ENCODE results near the gene PDGFC.

PDGFC gene

DNA sequence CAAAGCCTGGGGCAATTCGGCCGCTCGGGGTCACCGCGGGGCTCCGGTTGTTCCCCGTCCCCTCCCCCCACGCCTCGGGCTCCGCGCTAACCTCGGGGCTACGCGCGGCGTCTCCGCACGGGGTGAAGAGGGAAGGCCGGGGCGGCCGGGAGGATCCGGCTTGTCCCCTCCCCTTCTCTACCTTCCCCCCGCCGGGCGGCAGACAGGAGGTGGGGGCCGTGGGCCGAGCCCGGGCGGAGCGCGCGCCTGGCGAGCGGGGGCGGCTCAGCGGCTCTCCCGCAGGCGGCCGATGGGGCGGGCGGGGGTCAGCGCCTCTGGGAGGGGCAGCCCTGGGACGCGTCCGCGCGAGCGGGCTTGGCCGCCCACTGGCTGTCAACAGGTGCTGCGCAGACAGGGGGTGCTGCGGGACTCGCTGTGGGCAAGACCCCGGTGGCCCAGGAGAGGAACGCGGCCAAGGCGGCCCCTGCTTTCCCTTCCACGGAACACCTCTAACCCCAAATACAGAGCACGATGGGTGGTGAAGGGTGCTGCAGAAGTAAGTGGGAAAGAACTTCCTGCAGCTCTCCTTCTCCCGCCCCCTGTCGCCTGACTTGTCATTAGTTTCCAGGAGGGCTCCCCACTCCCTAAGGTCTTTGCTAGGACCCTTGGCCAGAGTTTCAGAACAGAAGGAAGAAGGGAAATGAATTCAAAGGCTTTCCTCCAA is at the start of gene PDGFC:
Gene PDGFC (minus strand): TSS at position 124 of the 703 bp plus-strand sequence. CDS start 896 bp downstream, outside the sequence.
- peak within 1 kb of the TSS; percentile 63 for H3K4me3 Mint-ChIP-seq
- H3K36me3 Mint-ChIP-seq (ENCODE audit: low read depth) = no peaks in the 10 kb centered on the region
- peaks cover 71% of the 10 kb centered on the region for H3K27me3 Mint-ChIP-seq
- H3K9me3 Mint-ChIP-seq = peaks cover 10% of the 10 kb centered on the region
- no peak within 1 kb of the TSS for H3K27ac Mint-ChIP-seq
- peaks cover 12% of the 10 kb centered on the region for H3K4me1 Mint-ChIP-seq (ENCODE audit: low read depth)

- Mint-ChIP-seq H3K27ac (no peak overlapping the region), H3K36me3 (ENCODE audit: low read depth) (no peaks in the 10 kb centered on the region), H3K4me1 (ENCODE audit: low read depth) (no peaks in the 10 kb centered on the region), H3K27me3 (no peaks in the 10 kb centered on the region), H3K4me3 (no peak overlapping the region), H3K9me3 (no peaks in the 10 kb centered on the region)
Measured at GRCh38 chr4:157020882-157021281, 49.3 kb upstream of the PDGFC start.

DNA sequence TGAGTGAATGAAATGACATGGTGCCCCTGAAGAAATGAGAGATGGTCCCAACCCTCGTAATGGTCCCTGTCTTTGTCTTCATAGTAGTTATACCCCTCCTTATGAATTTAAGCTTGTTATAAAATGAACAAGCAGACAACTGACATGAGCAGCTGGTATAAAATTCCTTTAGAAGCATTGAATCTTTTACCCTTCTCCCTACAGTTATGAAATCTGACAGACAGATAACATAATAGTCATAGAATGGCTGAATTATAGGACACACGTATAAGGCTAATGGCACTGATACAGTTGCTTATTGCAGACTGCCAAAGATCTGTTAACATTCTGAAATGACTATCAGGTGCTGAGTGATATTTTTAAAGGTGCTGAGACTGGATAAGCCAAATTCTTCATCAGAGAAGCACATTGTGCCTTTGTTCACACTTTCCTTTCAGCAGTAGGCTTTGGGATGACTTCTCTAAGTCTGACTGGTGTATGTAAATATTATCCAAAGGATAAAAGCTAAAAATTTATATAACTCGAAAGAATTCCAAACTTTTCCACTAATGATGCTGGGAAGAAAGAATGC is 47.4 kb upstream of the PDGFC start:
- H3K36me3 Mint-ChIP-seq (ENCODE audit: low read depth) = no peaks in the 10 kb centered on the region

GRCh38 chr4:157014621-157015591 is 43.3 kb upstream of the PDGFC start:
- H3K9me3 Mint-ChIP-seq = no peaks in the 10 kb centered on the region
- no peak overlapping the region for H3K4me3 Mint-ChIP-seq
- no peak overlapping the region for H3K27ac Mint-ChIP-seq
- H3K27me3 Mint-ChIP-seq = no peaks in the 10 kb centered on the region
- no peaks in the 10 kb centered on the region for H3K36me3 Mint-ChIP-seq (ENCODE audit: low read depth)
- H3K4me1 Mint-ChIP-seq (ENCODE audit: low read depth) = no peaks in the 10 kb centered on the region

More for the DNA sequence above, 47.4 kb upstream of the PDGFC start:
- H3K4me3 Mint-ChIP-seq = no peak overlapping the region
- H3K27ac Mint-ChIP-seq = no peak overlapping the region
- H3K27me3 Mint-ChIP-seq = no peaks in the 10 kb centered on the region
- H3K4me1 Mint-ChIP-seq (ENCODE audit: low read depth) = no peaks in the 10 kb centered on the region
- no peaks in the 10 kb centered on the region for H3K9me3 Mint-ChIP-seq

GRCh38 chr4:157013656-157014055 is 42.1 kb upstream of the PDGFC start:
- Mint-ChIP-seq H3K27ac (no peak overlapping the region), H3K4me3 (no peak overlapping the region), H3K9me3 (no peaks in the 10 kb centered on the region), H3K36me3 (ENCODE audit: low read depth) (no peaks in the 10 kb centered on the region), H3K4me1 (ENCODE audit: low read depth) (no peaks in the 10 kb centered on the region), H3K27me3 (no peaks in the 10 kb centered on the region)

DNA sequence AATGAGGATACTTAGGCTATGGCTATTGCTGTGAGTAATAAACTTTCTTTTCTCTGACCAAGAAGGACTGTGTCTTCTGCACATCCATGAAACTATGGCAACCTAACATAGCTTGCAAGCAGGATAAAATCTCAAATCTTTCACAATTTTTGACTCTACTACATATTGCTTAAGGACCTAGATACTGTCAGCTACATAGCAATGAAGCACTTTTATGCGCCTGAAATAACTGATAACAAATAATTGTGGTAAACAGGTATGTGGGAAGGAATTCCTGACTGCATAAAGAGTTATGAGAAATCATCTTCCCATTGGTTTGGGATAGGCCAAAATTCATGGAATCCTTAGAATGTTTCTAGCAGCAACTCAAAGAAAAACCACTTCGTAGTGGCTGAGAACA is 41.2 kb upstream of the PDGFC start:
- Mint-ChIP-seq H3K4me1 (ENCODE audit: low read depth) (no peaks in the 10 kb centered on the region), H3K9me3 (peaks cover 3% of the 10 kb centered on the region), H3K36me3 (ENCODE audit: low read depth) (no peaks in the 10 kb centered on the region), H3K27ac (no peak overlapping the region), H3K4me3 (no peak overlapping the region), H3K27me3 (no peaks in the 10 kb centered on the region)

DNA sequence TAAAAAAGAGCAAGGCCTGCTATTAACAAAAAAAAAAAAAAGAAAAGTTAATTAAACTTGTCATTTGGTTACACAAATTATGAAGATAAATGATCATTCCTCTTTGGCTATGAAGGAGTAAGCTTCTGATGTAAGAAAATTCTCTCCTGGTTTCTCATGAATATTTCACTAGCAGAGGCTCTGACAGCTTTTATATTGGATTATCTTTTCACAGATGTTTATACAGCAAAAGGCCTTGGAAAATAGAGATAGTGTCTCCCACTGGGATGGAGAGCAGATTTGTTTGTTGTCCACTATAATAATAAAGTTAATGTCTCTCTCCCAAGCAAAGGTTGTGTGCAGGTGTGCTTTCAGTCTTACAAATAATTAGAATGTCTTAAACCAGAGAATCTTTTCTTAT is 40.7 kb upstream of the PDGFC start:
- Mint-ChIP-seq H3K27me3 (no peaks in the 10 kb centered on the region), H3K4me3 (no peak overlapping the region), H3K9me3 (peaks cover 5% of the 10 kb centered on the region)

DNA sequence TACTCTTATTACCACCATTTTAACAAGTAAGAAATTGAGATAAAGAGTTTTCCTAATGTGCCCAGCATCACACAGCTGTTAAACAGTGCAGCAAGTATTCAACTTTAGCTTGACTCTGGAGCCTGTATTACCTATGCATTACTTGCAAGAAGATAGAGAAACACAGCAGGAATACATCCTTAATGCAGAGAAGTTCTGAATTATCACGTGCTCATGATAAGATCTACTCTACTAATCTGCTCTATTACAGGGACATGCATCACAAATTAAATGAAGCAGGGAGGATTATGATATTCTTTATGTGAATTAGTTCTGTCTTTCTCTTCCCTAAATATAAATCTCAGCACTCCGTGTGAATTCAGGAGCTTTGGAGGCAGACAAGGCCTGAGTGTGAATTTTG is 39.0 kb upstream of the PDGFC start:
- Mint-ChIP-seq H3K27me3 (no peaks in the 10 kb centered on the region), H3K4me3 (no peak overlapping the region), H3K36me3 (ENCODE audit: low read depth) (no peaks in the 10 kb centered on the region), H3K9me3 (peaks cover 5% of the 10 kb centered on the region), H3K27ac (no peak overlapping the region), H3K4me1 (ENCODE audit: low read depth) (no peaks in the 10 kb centered on the region)

More for the DNA sequence above, 40.7 kb upstream of the PDGFC start:
- no peaks in the 10 kb centered on the region for H3K4me1 Mint-ChIP-seq (ENCODE audit: low read depth)
- H3K27ac Mint-ChIP-seq = no peak overlapping the region
- H3K36me3 Mint-ChIP-seq (ENCODE audit: low read depth) = no peaks in the 10 kb centered on the region

DNA sequence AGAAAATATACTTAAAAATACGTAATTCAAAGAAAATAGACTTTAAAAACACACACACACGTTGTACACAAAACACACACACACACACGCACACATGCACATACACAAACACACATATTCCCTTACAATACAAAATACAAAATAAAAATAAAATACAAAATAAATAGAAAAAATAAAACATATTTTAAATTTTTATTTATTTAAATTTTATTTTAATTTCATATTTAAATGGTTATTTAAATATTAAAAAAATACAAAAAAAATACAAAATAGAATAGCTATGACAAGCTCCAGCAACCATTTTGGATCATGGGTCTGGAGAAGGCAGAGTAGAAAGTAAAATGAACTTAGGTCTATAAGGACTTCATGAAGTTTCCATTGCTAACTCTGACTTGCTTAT is 34.2 kb upstream of the PDGFC start:
- H3K4me1 Mint-ChIP-seq (ENCODE audit: low read depth) = no peaks in the 10 kb centered on the region
- H3K36me3 Mint-ChIP-seq (ENCODE audit: low read depth) = no peaks in the 10 kb centered on the region
- H3K27me3 Mint-ChIP-seq = no peaks in the 10 kb centered on the region
- no peak overlapping the region for H3K4me3 Mint-ChIP-seq
- peaks cover 5% of the 10 kb centered on the region for H3K9me3 Mint-ChIP-seq
- H3K27ac Mint-ChIP-seq = no peak overlapping the region

DNA sequence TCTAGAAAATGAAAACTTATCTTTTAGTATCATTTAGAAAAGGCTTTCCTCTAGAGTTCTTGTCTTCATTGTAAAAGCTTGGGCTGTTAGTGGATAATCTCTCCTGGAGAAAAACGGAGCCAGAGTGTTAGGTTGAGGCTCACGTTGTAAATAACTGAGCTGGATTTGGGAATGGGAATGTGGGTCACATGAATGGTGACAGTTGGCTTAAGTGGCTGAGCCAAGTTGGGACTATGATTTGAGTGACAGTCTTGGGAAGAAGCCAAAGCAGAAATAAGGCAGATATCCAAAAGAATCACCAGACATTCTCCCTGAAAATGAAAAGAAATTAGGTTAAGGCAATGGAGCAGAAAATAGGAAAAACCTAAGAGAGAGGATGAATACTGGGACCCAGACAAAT is 33.6 kb upstream of the PDGFC start:
- Mint-ChIP-seq H3K9me3 (peaks cover 5% of the 10 kb centered on the region), H3K36me3 (ENCODE audit: low read depth) (no peaks in the 10 kb centered on the region), H3K4me1 (ENCODE audit: low read depth) (no peaks in the 10 kb centered on the region), H3K4me3 (no peak overlapping the region), H3K27me3 (no peaks in the 10 kb centered on the region), H3K27ac (no peak overlapping the region)

DNA sequence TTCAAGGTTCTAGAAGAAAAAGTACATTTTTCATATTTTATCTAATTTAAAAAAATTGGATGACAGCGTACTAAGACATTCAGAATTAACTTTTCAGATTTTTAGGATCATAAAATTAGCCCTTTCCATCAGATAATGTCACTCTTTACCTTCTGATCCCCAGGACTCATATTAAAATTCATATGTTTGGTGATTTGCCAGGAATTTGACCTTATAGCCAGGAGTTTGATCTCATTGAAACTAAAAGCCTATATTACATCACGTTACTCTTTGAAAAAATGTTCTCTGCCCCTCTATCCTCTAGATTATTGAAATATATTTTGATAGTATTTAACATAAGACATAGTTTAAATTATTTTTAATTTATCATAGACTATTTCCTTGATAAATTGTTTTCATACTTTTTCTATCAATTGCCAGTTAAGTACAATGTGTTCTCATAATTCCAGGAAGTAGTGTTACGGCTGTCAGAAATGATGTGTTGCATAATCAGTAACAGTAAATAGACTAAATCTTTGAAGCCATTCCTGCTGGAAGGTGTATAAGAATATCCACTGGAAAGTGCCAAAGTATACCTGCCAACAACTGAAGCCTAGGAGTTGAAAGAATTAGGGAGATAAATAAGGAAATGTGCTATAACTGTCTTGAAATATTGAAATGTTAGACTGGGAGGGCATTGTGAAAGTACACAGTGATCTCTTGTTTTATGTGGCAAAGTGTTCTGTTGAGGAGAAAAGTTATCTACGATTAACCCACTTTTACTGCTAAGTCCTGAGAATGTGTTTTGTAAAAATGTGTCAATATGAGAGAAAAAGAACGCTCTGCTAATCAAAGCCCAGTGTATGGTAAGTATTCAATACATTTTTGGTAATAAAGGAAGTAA is 32.9 kb upstream of the PDGFC start:
- no peaks in the 10 kb centered on the region for H3K36me3 Mint-ChIP-seq (ENCODE audit: low read depth)

DNA sequence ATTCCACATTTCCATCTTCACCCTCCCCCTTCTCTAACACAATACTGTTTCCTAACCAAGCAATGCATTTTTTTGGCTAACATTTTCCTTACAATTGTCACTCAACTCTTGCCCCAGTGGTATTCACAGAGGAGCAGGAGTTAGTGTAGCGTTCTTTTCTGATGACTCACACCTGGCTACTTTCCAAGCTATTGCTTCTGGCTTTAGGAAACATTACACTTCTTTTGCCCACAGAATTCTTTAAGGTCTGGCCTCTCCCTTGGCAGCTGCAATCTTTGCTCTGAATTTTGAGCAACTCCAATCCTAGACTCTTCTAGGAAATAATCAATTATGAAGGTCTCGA is 27.5 kb upstream of the PDGFC start:
- Mint-ChIP-seq H3K4me3 (no peak overlapping the region), H3K27ac (no peak overlapping the region), H3K9me3 (peaks cover 16% of the 10 kb centered on the region), H3K36me3 (ENCODE audit: low read depth) (no peaks in the 10 kb centered on the region), H3K27me3 (no peaks in the 10 kb centered on the region), H3K4me1 (ENCODE audit: low read depth) (no peaks in the 10 kb centered on the region)

More for the DNA sequence above, 32.9 kb upstream of the PDGFC start:
- peaks cover 5% of the 10 kb centered on the region for H3K9me3 Mint-ChIP-seq
- H3K4me3 Mint-ChIP-seq = no peak overlapping the region
- no peak overlapping the region for H3K27ac Mint-ChIP-seq
- no peaks in the 10 kb centered on the region for H3K27me3 Mint-ChIP-seq
- no peaks in the 10 kb centered on the region for H3K4me1 Mint-ChIP-seq (ENCODE audit: low read depth)

GRCh38 chr4:156998500-156999174 is 27.0 kb upstream of the PDGFC start:
- H3K4me3 Mint-ChIP-seq = no peak overlapping the region
- no peaks in the 10 kb centered on the region for H3K36me3 Mint-ChIP-seq (ENCODE audit: low read depth)
- H3K27ac Mint-ChIP-seq = no peak overlapping the region
- H3K4me1 Mint-ChIP-seq (ENCODE audit: low read depth) = no peaks in the 10 kb centered on the region
- peaks cover 16% of the 10 kb centered on the region for H3K9me3 Mint-ChIP-seq
- no peaks in the 10 kb centered on the region for H3K27me3 Mint-ChIP-seq

- H3K4me1 Mint-ChIP-seq (ENCODE audit: low read depth) = no peaks in the 10 kb centered on the region
- no peak overlapping the region for H3K4me3 Mint-ChIP-seq
- no peak overlapping the region for H3K27ac Mint-ChIP-seq
- H3K36me3 Mint-ChIP-seq (ENCODE audit: low read depth) = no peaks in the 10 kb centered on the region
- H3K9me3 Mint-ChIP-seq = peaks cover 20% of the 10 kb centered on the region
- no peaks in the 10 kb centered on the region for H3K27me3 Mint-ChIP-seq
Measured at GRCh38 chr4:156992943-156993342, 21.3 kb upstream of the PDGFC start.
